ENCODE results near the gene MACC1.
"Not testable (repeated sequence)": the region's sequence is repeated elsewhere in the genome, so short reads cannot be mapped to it uniquely, and the experiment has no call there.

Gene MACC1

DNA sequence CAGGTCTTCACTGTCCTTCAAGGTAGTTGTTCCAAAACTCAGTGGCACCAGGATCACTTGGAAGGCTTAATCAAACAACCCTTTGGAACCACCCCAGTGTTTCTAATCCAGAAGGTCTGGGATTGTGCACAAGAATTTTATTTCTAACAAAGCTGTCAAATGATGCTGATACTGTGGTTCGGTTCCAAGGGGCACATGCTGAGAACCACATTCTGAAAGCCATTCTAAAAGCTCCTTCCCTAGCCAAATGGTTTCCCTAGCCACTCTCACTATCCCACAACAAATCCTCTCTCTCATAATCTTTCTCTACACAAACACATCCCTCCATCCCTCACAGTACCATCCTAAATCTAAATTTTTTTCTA lies 52.1 kb downstream of the MACC1 start:
- no peak for FAIRE-seq

GRCh38 chr7:20164425-20165145 lies 52.6 kb downstream of the MACC1 start:
- FAIRE-seq = no peak

GRCh38 chr7:20162665-20163064 lies 54.5 kb downstream of the MACC1 start:
- FAIRE-seq = no peak

GRCh38 chr7:20159226-20159747 lies 57.9 kb downstream of the MACC1 start:
- no peak for FAIRE-seq

GRCh38 chr7:20158684-20159083 lies 58.5 kb downstream of the MACC1 start:
- FAIRE-seq = no peak

- FAIRE-seq = no peak
Observed at GRCh38 chr7:20157456-20157855, 59.7 kb downstream of the MACC1 start.

DNA sequence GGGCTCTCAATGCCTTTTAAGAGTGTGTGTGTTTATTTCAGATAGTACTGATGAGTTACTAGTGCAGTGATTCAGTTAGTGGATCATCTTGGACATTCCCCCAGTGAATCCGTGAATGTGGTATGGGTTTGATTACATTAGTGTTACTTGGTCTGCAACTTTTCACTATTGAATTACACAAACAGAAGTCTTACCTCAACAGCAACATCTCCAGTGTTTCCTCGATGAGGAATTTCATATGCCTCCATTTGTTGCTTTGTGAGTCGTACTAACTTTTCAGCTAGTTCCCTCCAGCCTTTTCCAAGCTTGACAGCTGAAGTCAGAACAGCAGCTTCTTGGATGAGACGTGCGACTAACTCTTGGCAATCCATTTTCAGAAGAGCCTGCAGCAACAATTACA lies 63.2 kb downstream of the MACC1 start:
- FAIRE-seq = no peak

- no peak for FAIRE-seq
Observed at GRCh38 chr7:20153567-20153966, 63.6 kb downstream of the MACC1 start.

GRCh38 chr7:20152511-20152910 lies 64.7 kb downstream of the MACC1 start:
- no peak for FAIRE-seq

DNA sequence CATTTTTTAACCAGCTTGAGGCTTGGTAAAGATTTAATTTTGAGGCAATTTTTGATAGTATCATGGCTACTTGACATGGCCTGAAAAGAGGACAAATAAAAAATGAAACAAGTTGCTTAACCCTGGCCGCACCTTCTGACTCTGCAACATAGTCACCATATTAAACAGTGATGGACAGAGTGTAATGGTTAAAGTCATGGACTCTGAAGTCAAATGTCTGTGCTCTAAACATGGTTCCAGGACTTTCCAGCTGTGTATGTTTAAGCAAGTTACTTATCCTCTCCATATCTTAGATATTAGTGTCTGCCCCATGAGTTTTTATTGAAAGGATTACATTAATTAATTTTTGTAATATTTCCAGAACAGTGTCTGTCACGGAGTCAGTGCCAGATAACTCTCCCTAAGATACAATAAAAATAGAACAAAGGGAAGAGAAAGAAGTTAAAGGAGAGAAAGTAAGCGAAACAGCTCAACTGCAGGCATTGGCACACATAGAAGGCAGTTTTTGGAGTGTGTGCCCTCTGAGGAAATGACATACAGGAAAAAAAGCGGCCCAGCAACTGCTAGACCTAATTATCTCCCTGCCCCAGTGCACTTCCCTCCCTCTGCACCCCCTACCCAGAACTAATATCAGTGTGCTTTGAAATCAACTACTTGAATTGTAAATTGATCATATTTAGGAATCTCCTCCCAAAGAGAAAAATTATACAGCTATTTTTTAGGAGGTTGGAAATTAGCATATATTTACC lies 65.3 kb downstream of the MACC1 start:
- FAIRE-seq = no peak

DNA sequence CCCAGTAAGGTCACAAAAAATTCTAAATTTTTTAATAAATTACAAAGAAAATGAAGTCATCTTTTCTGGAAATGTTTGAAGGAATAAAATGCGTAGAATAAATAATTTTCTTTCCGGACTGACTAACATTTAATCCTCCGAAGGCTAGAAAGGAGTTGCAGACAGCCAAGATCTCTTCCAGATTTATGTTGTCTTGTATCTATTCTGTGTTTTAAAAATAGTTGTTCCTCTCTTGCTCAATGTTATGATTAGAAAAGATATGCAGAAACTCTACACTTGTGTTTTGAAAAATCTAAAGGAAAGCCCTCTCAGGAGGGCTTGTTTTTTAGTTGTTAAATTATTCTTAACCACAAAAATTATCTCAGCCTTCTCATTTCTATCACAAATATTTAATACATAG lies 70.7 kb downstream of the MACC1 start:
- FAIRE-seq = no peak

GRCh38 chr7:20144801-20145200 lies 72.4 kb downstream of the MACC1 start:
- FAIRE-seq = no peak

DNA sequence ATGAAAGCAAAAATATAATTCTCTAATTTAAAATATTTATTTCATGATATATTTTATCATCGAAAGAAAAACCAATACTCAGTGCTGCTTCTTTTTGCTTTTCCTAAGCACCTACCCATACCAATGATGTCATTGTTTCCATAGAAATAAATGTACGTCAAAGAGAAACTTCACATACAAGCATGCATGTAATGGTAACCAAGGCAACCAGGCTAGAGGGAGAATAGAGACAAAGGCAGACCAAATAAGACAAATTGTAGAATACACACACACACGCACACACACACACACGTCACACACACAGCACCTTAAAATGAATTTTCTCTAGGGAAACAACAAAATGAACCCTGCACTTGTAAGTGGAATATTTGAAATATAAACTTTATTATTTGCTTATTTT lies 75.5 kb downstream of the MACC1 start:
- FAIRE-seq = no peak

- FAIRE-seq = no peak
Observed at GRCh38 chr7:20141002-20141345, 76.2 kb downstream of the MACC1 start.

- no peak for FAIRE-seq
Observed at GRCh38 chr7:20140291-20141001, 76.7 kb downstream of the MACC1 start.

GRCh38 chr7:20136647-20137046 lies 80.5 kb downstream of the MACC1 start:
- peak; percentile 99 for FAIRE-seq

- no peak for FAIRE-seq
Observed at GRCh38 chr7:20133803-20134202, 83.4 kb downstream of the MACC1 start.

DNA sequence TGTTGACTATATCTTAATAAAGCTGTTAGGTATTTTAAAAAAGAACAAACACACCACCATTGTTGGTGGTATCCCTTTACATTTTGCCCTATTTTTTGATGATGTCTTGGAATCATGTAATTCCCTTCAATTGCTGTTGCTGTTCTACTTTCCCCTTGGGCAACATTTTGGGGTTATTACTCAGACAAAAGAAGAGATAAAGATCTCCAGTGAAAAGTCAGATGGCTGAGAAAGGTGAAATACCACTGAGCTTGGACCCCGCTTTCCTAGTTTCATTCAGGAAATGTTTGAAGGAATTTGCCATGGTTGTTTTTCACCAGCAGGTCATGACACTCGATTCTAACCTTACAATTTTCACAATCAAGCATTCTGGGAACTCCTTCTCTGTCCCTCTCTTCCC lies 84.6 kb downstream of the MACC1 start:
- no peak for FAIRE-seq

GRCh38 chr7:20131776-20132175 lies 85.4 kb downstream of the MACC1 start:
- FAIRE-seq = no peak

- FAIRE-seq = no peak
Observed at GRCh38 chr7:20129920-20130319, 87.3 kb downstream of the MACC1 start.

- no peak for FAIRE-seq
Observed at GRCh38 chr7:20128001-20128400, 89.2 kb downstream of the MACC1 start.

GRCh38 chr7:20126060-20126459 lies 91.1 kb downstream of the MACC1 start:
- not testable (repeated sequence) for FAIRE-seq

GRCh38 chr7:20124087-20124486 lies 93.1 kb downstream of the MACC1 start:
- FAIRE-seq = not testable (repeated sequence)
